GM18511 (cell line): ENCODE measurements around the gene BCAS1.
"Not testable (repeated sequence)": the region's sequence is repeated elsewhere in the genome, so short reads cannot be mapped to it uniquely, and the experiment has no call there.

Experiments used
- ATAC-seq: cut with Tn5 transposase; IDR thresholded peaks from one replicate; pipeline ENCODE4 v1.9.1; 2021; ENCODE audit warnings: mild to moderate bottlenecking, moderate library complexity; ENCODE audit not compliant: unreplicated experiment

The BCAS1 gene

DNA sequence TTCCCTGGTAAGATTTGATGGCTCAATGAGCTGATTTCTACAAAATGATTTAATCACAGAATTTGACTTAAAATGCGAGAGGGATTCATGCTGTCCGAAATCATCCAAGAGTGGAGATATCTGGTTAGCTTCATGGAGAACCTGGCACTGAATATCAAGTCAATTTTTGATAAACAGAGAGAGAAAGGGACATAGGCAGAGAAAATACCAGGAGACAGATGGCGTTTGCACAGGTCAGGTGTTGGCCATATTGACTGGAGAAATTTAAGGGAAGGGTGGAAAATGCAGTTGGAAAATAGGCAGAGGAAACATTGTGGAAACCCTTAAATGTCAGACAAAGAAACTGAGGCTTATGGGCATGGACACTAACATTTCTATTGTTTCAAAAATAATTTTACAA lies 47.0 kb downstream of the BCAS1 start:
- no peak for ATAC-seq

- no peak for ATAC-seq
These were observed 48.8 kb downstream of the BCAS1 start for GRCh38 chr20:54021446-54022235.

DNA sequence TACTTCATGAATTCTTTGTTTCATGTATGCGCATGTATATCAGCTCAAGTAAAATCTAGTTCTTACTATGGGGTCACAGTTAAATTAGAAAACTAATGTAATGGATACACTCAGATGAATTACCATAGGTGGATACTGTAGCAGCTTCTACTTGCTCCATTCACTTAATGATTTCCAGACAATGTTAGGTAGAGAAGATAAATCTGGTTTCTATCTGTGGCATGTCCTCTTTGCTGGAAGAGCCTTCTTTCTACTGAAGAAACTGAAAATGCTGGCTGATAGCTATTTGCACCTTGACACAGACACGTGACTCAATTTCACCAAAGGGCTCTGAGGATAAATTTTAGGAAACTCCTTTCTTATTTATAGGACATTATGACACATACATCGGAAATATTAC lies 49.5 kb downstream of the BCAS1 start:
- ATAC-seq: no peak

DNA sequence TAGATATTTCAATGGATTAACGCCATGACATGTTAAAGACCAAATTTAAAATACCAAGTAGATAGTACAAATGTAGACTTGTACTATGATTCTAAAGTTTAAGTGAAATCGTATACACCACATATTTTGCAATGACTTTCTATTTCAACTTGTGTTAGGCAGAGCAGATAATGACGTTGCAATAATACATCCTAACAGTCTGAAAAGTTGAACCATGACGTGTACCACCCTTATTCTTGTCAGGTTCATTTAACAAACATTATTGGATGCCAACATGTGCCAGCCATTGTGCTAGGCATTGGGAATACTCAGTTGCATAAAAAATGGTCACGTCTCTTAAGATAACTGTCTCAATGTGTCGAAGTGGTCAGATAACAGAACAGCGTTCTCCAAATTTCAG lies 50.0 kb downstream of the BCAS1 start:
- ATAC-seq: no peak

GRCh38 chr20:54019585-54019984 lies 50.8 kb downstream of the BCAS1 start:
- ATAC-seq: no peak

DNA sequence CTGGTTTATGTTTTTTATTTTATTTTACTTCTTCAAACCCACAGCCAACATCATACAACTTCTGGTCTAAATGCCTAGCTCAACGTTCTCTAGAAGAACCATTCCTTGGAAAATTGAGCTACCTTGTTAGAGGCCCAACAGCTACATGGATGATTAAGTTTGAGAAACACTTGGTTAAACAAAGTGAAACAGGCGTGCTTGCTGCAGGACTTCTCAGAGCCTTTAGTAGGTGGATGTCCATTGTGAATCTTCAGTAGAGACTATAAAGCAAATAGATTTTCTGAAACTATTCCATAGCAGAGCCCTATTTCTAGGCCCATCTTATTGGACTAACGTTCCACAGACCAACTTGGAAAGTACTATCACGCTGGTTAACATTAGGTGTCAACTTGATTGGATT lies 51.3 kb downstream of the BCAS1 start:
- ATAC-seq: no peak

GRCh38 chr20:54017846-54018245 lies 52.5 kb downstream of the BCAS1 start:
- ATAC-seq: peak; percentile 94

GRCh38 chr20:54015496-54015895 lies 54.9 kb downstream of the BCAS1 start:
- ATAC-seq: no peak

- no peak for ATAC-seq
These were observed 56.0 kb downstream of the BCAS1 start for GRCh38 chr20:54014293-54014926.

GRCh38 chr20:54013471-54013870 lies 56.9 kb downstream of the BCAS1 start:
- no peak for ATAC-seq

GRCh38 chr20:54011346-54011745 lies 59.0 kb downstream of the BCAS1 start:
- no peak for ATAC-seq

- ATAC-seq: not testable (repeated sequence)
These were observed 64.2 kb downstream of the BCAS1 start for GRCh38 chr20:54006216-54006615.

DNA sequence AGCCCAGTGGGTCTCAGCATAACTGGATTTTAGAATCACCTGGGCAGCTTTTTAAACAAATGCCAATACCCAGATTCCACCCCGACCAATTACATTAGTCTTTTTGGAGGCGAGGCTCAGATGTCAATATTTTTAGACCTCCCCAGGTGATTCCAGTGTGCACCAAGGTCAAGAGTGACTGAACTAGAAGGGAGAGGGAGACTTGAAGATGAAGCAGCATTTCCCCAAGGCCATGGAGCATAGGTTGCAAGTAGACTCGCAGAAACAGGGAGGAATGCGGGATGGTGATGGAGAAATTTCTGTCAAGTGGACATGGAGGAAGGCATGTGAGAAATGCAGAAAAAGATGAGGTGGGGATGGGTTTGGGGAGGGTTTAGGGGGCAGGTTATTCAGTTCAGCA lies 64.9 kb downstream of the BCAS1 start:
- ATAC-seq: no peak

DNA sequence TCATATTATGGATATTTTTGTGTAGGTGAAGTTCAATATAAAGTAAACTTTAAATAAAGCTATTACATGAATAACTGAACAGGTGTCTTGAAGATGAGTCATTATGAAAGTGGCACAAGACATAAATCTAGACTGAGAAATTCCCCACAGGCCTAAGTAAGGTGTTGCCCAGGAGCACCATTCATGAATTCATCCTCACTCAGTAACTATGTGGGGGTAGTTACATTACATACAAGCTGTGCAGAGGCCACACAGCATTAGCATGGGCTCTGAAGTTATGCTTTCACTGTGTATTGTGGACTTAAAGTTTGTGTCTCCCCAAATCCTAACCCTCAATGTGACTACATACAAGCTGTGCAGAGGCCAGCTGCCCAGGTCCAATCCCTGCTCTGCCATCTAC lies 65.9 kb downstream of the BCAS1 start:
- ATAC-seq: peak; percentile 99

DNA sequence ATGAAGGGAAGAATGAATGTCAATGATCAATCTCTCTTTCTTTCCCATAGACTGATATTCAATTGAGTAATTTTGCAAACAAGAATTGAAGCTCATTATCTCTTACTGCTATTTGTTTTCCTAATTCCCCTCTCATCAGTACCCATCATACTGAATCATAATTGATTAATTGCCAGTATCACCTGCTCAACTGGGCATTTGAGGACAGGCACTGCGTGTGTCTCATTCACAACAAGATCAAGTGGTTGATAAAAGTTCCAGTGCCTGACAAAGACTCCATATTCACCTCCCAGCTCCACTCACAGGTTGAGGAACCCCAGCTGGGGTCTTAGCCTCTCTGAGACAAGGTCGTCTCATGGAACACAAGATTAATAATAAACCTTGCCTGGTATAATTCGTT lies 67.7 kb downstream of the BCAS1 start:
- ATAC-seq: no peak

DNA sequence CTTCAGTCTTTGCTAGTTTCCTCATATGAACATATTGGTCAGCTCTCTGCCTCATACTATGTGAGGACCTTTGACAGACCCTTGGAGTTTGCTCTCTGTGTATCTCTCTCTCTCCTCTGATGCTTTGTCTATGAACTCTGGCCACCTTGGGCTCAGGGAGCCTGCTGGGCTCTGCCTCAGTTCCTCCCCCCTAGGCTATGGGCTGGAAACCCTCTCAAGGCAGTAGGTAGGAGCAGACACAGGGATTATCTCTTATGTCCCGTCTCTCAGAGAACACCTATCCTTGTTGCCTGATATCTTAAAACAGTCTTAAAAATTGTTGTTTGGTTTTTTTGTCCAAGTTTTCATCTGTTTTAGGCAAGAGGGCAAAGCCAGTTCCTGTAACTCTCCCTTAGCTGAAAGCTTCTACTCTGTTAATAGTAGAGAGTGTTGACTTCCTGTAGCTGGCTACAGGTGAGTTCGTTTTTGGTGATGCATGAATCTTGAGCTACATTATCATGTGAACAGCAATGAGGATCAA lies 68.3 kb downstream of the BCAS1 start:
- no peak for ATAC-seq

GRCh38 chr20:54000914-54001313 lies 69.5 kb downstream of the BCAS1 start:
- ATAC-seq: no peak

DNA sequence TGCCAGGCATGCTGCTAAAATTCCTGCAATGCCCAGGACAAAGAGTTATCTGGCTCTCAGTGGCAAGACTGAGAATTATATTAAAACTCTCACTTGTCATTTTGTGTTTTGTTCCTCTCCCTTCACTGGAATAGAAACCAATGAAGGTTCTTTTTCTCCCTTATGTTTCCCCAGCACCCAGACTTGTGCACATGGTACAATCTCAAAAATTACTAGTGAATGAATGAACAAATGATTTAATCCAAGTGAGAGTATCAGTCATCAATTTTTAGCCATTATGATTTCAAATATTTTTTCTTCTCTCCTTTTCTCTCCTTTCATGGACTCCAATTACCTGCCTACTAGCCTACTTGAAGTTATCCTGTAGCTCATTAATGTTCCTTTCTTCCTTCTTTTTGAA lies 70.1 kb downstream of the BCAS1 start:
- ATAC-seq: no peak

- no peak for ATAC-seq
These were observed 71.3 kb downstream of the BCAS1 start for GRCh38 chr20:53999077-53999476.

- no peak for ATAC-seq
These were observed 73.6 kb downstream of the BCAS1 start for GRCh38 chr20:53996584-53997486.

DNA sequence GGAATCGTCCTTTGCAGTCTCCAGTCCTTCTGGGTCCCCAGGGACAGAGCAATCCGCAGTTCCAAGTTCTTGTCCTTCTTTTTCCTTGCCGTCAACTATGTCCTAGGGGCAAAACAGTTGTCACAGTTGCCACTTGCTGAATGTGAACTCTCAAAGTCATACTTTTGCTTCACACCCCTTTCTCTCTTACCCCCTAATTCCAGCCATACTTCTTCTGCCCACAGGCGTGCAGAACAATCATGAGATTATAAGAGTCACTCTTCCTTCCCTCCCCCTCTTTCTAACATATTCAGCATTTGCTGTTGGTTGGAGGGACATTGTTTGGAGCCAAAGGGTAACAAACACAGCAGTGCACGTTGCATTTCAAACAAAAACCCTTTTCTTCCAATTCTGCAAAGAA lies 74.4 kb downstream of the BCAS1 start:
- no peak for ATAC-seq
